ENCODE data around the gene C12orf56. TPM values are rescaled to one million over a fixed set of nuclear protein-coding genes. Genes with fewer than 3 reads are reported as not detected.
"Not testable (repeated sequence)": the region's sequence is repeated elsewhere in the genome, so short reads cannot be mapped to it uniquely, and the experiment has no call there.

Gene C12orf56
- total RNA-seq, 1 donor from 2014 or later: not detected

DNA sequence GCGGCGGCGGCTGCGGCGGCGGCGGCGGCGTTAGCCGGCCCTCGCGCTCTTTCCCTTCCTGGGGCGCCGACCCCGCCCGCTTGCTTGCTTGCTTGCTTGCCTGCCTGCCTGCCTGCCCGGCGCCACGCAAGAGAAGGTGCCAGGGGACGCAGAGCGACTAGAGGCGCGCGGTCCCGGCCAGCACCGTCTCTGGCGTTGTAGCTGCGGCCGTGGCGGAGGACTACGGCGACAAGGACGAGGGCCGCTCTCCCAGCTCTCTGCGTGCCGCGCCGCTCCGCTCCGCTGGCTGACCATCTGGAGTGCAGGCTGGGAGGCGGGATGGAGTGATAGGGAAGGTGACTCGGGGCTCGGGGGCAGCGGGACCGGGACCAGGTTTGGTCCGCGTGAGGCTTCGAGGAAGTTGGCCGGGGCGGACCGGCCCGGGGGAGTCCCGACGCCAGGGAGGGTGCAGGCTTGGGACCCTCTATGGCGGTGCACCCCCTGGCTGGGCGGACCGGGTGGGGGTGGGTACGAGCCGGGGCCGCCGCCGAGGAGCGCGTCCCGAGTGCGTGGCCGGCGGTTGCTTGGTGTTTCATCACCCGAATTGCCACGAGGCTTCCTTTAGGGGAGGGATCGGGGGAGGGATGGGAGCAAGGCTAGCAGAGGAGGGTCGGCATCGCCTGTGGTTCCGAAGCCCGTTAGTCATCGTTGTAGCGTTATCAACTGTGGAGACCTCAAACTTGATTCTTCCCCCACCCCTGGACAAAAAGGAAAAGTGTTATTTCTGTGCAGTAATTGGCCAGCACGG lies 14.1 kb upstream of the C12orf56 start:
- H3K9me3 Mint-ChIP-seq: no peaks in the 10 kb centered on the region
- DNase-seq: peak; percentile 87
- intact Hi-C loops (cut with micrococcal nuclease): loop anchor here (1.0 to 10.0 kb wide), 6 partner anchors 20 to 1800 kb away; partner anchors contain the start of genes GNS, KICS2, RXYLT1 and TBK1
- peak overlapping the region; percentile 100 for H3K27ac Mint-ChIP-seq
- peaks cover 12% of the 10 kb centered on the region for H3K36me3 Mint-ChIP-seq (ENCODE audit: low read depth)
- H3K4me1 Mint-ChIP-seq: peaks cover 29% of the 10 kb centered on the region
- H3K27me3 Mint-ChIP-seq: no peaks in the 10 kb centered on the region
- peak overlapping the region; percentile 99 for H3K4me3 Mint-ChIP-seq

GRCh38 chr12:64403707-64404469 lies 13.3 kb upstream of the C12orf56 start, which contains the start of gene XPOT:
XPOT (plus strand) TSS chr12:64404392; CDS start chr12:64410036, 5,644 bp downstream.
- Mint-ChIP-seq H3K27ac (peak within 1 kb of the TSS; percentile 100), H3K4me3 (peak within 1 kb of the TSS; percentile 99), H3K4me1 (peaks cover 28% of the 10 kb centered on the region), H3K9me3 (no peaks in the 10 kb centered on the region), H3K27me3 (no peaks in the 10 kb centered on the region), H3K36me3 (ENCODE audit: low read depth) (peaks cover 12% of the 10 kb centered on the region)
- DNase-seq: peak; percentile 98
- intact Hi-C loops (cut with micrococcal nuclease): loop anchor here (1.0 to 10.0 kb wide), 6 partner anchors 19 to 1799 kb away; partner anchors contain the start of genes GNS, KICS2, RXYLT1 and TBK1

DNA sequence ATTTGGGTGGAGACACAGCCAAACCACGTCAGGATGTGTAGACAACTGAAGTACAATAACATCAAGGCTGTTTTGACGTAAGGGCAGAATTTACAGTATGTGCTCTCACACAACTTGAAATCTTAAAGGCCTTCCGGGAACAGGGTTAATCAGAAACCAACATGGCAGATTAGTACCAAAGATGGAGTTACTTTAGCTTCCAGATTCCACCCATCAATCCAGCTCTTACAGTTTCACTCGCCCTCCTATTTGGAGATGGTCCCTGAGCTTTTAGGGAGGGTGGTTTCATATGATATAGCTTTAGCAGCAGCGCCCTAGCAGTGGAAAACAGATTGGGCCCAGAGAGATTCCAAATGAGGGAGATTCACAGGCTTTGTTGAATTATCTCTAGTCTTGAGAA lies 11.6 kb upstream of the C12orf56 start:
- intact Hi-C loops (cut with micrococcal nuclease): loop anchor here (10.0 kb wide), 1 partner anchor 1797 kb away; no protein-coding TSS in a partner anchor
- no peaks in the 10 kb centered on the region for H3K27me3 Mint-ChIP-seq
- H3K4me1 Mint-ChIP-seq: peaks cover 20% of the 10 kb centered on the region
- no peak overlapping the region for H3K4me3 Mint-ChIP-seq
- H3K27ac Mint-ChIP-seq: no peak overlapping the region
- no peaks in the 10 kb centered on the region for H3K9me3 Mint-ChIP-seq
- no peak for DNase-seq
- peaks cover 8% of the 10 kb centered on the region for H3K36me3 Mint-ChIP-seq (ENCODE audit: low read depth)

GRCh38 chr12:64400041-64400440 lies 9.5 kb upstream of the C12orf56 start:
- intact Hi-C loops (cut with micrococcal nuclease): loop anchor here (10.0 kb wide), 1 partner anchor 1795 kb away; no protein-coding TSS in a partner anchor
- H3K4me1 Mint-ChIP-seq: peaks cover 9% of the 10 kb centered on the region
- no peaks in the 10 kb centered on the region for H3K9me3 Mint-ChIP-seq
- no peak overlapping the region for H3K27ac Mint-ChIP-seq
- no peak overlapping the region for H3K4me3 Mint-ChIP-seq
- no peak for DNase-seq
- peaks cover 2% of the 10 kb centered on the region for H3K36me3 Mint-ChIP-seq (ENCODE audit: low read depth)
- no peaks in the 10 kb centered on the region for H3K27me3 Mint-ChIP-seq

DNA sequence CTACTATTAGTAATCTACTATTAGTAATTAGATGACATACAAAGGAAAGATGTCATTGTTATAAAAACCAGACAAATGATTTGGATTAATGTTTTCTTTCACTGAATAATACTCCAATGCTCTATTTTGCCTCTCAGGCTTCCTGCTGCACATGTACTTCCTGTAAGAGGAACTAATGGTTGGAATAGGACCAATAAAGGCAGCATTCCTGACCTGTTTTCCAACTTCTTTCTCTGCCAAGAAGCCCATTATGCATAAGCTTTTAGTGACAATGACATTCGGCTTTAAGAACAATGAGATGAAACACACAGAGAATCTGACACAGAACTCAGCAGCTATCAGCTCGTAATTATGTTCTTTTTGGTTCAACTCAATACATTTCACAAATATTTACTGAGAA lies 5.2 kb upstream of the C12orf56 start:
- Mint-ChIP-seq H3K27ac (no peak overlapping the region), H3K27me3 (peaks cover 5% of the 10 kb centered on the region), H3K4me1 (peaks cover 11% of the 10 kb centered on the region), H3K36me3 (ENCODE audit: low read depth) (no peaks in the 10 kb centered on the region), H3K4me3 (no peak overlapping the region), H3K9me3 (no peaks in the 10 kb centered on the region)
- intact Hi-C loops (cut with micrococcal nuclease): no loop called here
- DNase-seq: no peak

DNA sequence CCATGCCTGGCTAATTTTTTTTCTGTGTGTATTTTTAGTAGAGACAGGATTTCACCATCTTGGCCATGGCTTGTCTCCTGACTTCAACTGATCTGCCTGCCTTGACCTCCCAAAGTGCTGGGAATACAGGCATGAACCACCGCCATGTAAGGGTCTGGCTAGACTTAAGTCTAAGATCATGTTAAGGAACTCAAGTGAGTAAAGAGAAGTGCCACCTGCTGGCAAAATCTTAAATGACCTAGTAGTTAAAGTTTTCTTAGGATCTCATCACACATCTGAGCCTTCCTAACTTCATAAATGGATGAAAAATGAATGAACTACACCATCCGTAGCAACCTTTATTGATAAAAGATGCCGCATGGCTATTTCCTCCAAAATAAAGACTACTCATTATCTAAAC lies 1.7 kb upstream of the C12orf56 start:
- DNase-seq: peak; percentile 75
- Mint-ChIP-seq H3K27me3 (peaks cover 13% of the 10 kb centered on the region), H3K36me3 (ENCODE audit: low read depth) (no peaks in the 10 kb centered on the region)

GRCh38 chr12:64389154-64389553 lies 1.4 kb downstream of the C12orf56 start:
- no peak for DNase-seq
- no peaks in the 10 kb centered on the region for H3K36me3 Mint-ChIP-seq (ENCODE audit: low read depth)
- H3K4me3 Mint-ChIP-seq: no peak overlapping the region
- no peaks in the 10 kb centered on the region for H3K9me3 Mint-ChIP-seq
- intact Hi-C loops (cut with micrococcal nuclease): loop anchor here (5.0 kb wide), 2 partner anchors 97 to 547 kb away; partner anchors contain the start of gene SRGAP1
- H3K27me3 Mint-ChIP-seq: peaks cover 13% of the 10 kb centered on the region
- no peak overlapping the region for H3K27ac Mint-ChIP-seq
- peaks cover 24% of the 10 kb centered on the region for H3K4me1 Mint-ChIP-seq

More for the DNA sequence above, 1.7 kb upstream of the C12orf56 start:
- Mint-ChIP-seq H3K4me3 (no peak overlapping the region), H3K27ac (no peak overlapping the region), H3K9me3 (no peaks in the 10 kb centered on the region), H3K4me1 (peaks cover 8% of the 10 kb centered on the region)
- intact Hi-C loops (cut with micrococcal nuclease): loop anchor here (1.0 kb wide), 1 partner anchor 119 kb away; no protein-coding TSS in a partner anchor

GRCh38 chr12:64387197-64387816 lies 3.3 kb downstream of the C12orf56 start:
- intact Hi-C loops (cut with micrococcal nuclease): loop anchor here (5.0 kb wide), 2 partner anchors 95 to 545 kb away; partner anchors contain the start of gene SRGAP1
- DNase-seq: no peak
- H3K36me3 Mint-ChIP-seq (ENCODE audit: low read depth): peaks cover 2% of the 10 kb centered on the region

GRCh38 chr12:64385468-64385867 lies 5.1 kb downstream of the C12orf56 start:
- Mint-ChIP-seq H3K4me1 (peaks cover 25% of the 10 kb centered on the region), H3K27me3 (peaks cover 6% of the 10 kb centered on the region), H3K4me3 (peak overlapping the region; percentile 66), H3K27ac (peak overlapping the region; percentile 90), H3K9me3 (peaks cover 5% of the 10 kb centered on the region), H3K36me3 (ENCODE audit: low read depth) (peaks cover 4% of the 10 kb centered on the region)
- peak; percentile 75 for DNase-seq
- intact Hi-C loops (cut with micrococcal nuclease): loop anchor here (2.0 to 5.0 kb wide), 3 partner anchors 19 to 543 kb away; partner anchors contain the start of genes SRGAP1 and XPOT

More at GRCh38 chr12:64387197-64387816, 3.3 kb downstream of the C12orf56 start:
- peaks cover 13% of the 10 kb centered on the region for H3K27me3 Mint-ChIP-seq
- H3K4me3 Mint-ChIP-seq: no peak overlapping the region
- H3K9me3 Mint-ChIP-seq: no peaks in the 10 kb centered on the region
- no peak overlapping the region for H3K27ac Mint-ChIP-seq
- H3K4me1 Mint-ChIP-seq: peaks cover 31% of the 10 kb centered on the region

DNA sequence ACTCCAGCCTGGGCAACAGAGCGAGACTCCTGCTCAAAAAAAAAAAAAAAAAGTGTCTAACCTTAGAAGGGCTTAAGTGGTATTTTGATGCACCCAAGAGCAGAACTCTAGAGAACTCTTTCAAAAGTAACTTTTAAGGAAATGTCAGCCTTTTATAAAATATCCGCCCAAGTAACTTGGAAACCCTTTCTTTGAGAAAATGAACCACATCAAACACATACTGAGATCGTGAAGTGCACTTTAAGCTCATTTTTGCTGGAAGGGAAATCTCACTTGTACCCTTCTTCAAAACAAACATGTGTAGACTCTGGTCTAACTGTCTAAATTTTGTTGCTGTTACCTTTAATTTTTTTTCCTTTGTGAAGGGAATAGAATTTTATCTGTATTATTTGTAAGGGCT lies 5.5 kb downstream of the C12orf56 start:
- H3K27me3 Mint-ChIP-seq: peaks cover 6% of the 10 kb centered on the region
- H3K27ac Mint-ChIP-seq: peak overlapping the region; percentile 90
- H3K4me1 Mint-ChIP-seq: peaks cover 25% of the 10 kb centered on the region
- H3K9me3 Mint-ChIP-seq: peaks cover 9% of the 10 kb centered on the region
- DNase-seq: peak; percentile 65
- H3K4me3 Mint-ChIP-seq: peak overlapping the region; percentile 66
- intact Hi-C loops (cut with micrococcal nuclease): loop anchor here (2.0 to 5.0 kb wide), 3 partner anchors 20 to 543 kb away; partner anchors contain the start of genes SRGAP1 and XPOT
- peaks cover 7% of the 10 kb centered on the region for H3K36me3 Mint-ChIP-seq (ENCODE audit: low read depth)

GRCh38 chr12:64383675-64384074 lies 6.9 kb downstream of the C12orf56 start:
- peaks cover 23% of the 10 kb centered on the region for H3K4me1 Mint-ChIP-seq
- no peaks in the 10 kb centered on the region for H3K27me3 Mint-ChIP-seq
- no peak for DNase-seq
- H3K4me3 Mint-ChIP-seq: no peak overlapping the region
- peaks cover 7% of the 10 kb centered on the region for H3K36me3 Mint-ChIP-seq (ENCODE audit: low read depth)
- no peak overlapping the region for H3K27ac Mint-ChIP-seq
- peaks cover 9% of the 10 kb centered on the region for H3K9me3 Mint-ChIP-seq
- intact Hi-C loops (cut with micrococcal nuclease): loop anchor here (2.0 kb wide), 1 partner anchor 21 kb away; the partner anchor contains the start of gene XPOT

GRCh38 chr12:64362721-64363305 lies 27.7 kb downstream of the C12orf56 start:
- Mint-ChIP-seq H3K4me1 (no peaks in the 10 kb centered on the region), H3K27ac (no peak overlapping the region), H3K9me3 (no peaks in the 10 kb centered on the region), H3K4me3 (no peak overlapping the region), H3K27me3 (no peaks in the 10 kb centered on the region), H3K36me3 (ENCODE audit: low read depth) (no peaks in the 10 kb centered on the region)
- no peak for DNase-seq
- intact Hi-C loops (cut with micrococcal nuclease): no loop called here

- DNase-seq; H3K27me3 Mint-ChIP-seq; H3K9me3 Mint-ChIP-seq; H3K4me1 Mint-ChIP-seq; H3K36me3 Mint-ChIP-seq (ENCODE audit: low read depth); intact Hi-C loops (cut with micrococcal nuclease); H3K4me3 Mint-ChIP-seq; H3K27ac Mint-ChIP-seq: not testable (repeated sequence)
Observed at GRCh38 chr12:64361173-64361572, 29.4 kb downstream of the C12orf56 start.
